Measurements from ENCODE around the gene TLR8.

The TLR8 gene

DNA sequence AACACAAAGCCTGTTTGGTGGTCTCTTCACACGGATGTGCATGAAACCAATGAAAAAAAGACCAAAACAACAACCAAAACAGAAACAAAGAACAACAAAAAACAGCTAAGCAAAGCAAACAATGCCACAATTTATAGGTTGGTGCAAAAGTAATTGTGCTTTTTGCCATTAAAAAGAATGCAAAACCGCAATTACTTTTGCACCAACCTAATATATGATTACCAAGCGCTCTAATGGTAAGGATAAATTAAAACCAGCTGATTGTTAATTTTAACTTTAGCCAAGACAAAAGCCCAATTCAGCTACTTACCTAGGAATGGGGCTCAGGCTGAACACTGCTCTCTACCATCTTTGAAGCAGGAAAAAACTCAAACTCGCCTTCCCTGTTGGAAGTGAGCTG is 39.1 kb downstream of the TLR8 start:
- DNase-seq (ENCODE audit: low read depth in 3 of 3, low spot score in 1 of 3): no peak

DNA sequence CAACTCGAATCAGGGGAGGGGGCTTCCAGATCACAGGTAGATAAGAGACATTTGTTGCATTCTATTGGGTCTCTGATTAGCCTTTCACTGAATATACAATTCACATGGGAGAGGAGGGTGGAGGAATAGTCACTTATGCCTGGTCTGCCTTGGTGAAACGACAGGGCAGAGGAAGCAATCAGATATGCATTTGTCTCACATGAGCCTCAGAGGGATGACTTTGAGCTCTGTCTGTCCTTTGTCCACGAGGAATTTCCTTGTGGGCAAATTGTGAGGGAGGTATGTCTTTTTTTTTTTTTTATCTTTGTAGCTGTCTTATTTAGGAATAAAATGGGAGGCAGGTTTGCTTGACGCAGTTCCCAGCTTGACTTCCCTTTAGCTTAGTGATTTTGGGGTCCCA is 40.0 kb downstream of the TLR8 start:
- no peak for DNase-seq (ENCODE audit: low read depth in 3 of 3, low spot score in 1 of 3)

DNA sequence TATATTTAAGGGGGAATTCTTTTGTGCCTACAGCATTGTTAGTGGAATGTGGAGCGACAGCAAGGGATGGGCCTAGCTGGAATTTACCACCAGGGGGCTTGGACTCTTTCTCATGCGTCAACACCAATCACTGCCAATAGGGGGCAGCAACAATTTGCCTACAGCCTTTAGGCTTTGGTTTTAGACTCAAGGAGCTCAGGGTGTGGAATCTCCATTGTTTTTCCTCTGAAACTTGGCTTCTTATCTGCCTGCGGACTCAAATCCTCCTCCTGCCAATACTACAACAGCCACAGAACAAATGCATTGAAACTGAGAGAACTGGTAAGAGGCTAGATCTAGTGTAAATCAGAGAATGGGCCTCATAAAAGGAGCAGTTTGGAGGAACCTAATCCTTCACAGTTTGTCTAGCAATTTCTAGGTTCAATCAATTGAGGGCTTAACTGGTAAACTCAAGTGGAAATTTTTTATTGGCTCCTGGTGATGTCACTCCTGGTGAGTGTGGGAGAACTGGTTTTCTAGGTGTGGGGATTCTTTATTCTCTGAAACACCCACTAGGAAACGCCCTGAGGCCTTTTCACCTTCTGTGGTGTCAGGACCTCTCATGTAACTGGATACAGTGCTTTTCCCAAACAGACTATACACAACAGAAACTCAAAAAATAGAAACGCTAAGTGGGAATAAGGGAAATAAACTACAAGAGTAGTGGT is 40.6 kb downstream of the TLR8 start:
- DNase-seq (ENCODE audit: low read depth in 3 of 3, low spot score in 1 of 3): peak in 1 of 3 donors; percentile 71

DNA sequence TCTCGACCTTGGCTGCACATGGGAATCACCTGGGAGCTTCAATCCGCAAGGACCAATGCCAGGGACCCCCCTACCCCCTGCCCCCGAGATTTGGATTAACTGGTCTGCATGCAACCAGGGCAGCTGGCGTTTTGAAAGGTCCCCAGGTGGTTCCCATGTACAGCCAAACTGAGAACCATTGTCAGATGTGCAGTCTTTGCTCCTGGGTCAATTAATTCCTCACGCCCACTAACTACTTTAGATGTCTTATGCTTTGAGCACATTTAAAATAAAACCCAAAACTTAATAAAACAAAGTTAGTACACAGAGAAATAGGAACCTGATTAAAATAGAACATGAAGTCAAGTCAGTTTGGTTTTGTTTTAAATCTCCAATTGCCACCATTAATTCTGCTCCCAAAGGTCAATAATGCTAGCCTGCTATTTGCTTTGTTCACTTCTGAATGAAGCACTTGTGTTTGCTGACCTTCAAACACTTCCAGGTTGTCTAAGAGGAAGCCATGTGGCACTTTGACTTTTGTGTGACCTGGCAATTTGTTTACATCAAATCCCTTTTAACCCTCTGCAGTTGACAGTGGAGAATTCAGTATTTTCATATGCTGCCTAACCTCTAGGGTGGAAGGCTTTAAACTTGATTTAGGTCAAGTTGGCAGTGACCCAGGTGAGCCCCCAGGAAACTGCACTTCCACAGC is 41.3 kb downstream of the TLR8 start:
- DNase-seq (ENCODE audit: low read depth in 3 of 3, low spot score in 1 of 3): no peak

DNA sequence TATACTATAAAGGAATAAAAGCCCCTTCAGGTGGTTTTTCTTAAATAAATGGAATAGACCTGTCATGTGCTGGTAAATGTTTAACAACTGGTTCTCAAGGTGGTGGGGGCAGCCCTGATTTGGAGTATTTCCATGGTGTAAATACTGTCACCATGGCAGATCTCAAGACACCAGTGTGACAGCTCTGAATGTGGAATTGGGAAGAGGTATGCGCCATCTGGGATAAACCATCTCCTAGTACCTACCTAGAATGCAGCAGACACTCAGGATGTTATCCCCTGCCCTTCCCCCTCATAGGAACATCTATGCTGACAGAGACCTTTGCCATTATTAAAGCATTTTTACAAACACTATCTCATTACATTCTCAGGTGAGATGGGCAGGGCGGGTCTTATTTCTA is 42.1 kb downstream of the TLR8 start:
- DNase-seq (ENCODE audit: low read depth in 3 of 3, low spot score in 1 of 3): no peak

DNA sequence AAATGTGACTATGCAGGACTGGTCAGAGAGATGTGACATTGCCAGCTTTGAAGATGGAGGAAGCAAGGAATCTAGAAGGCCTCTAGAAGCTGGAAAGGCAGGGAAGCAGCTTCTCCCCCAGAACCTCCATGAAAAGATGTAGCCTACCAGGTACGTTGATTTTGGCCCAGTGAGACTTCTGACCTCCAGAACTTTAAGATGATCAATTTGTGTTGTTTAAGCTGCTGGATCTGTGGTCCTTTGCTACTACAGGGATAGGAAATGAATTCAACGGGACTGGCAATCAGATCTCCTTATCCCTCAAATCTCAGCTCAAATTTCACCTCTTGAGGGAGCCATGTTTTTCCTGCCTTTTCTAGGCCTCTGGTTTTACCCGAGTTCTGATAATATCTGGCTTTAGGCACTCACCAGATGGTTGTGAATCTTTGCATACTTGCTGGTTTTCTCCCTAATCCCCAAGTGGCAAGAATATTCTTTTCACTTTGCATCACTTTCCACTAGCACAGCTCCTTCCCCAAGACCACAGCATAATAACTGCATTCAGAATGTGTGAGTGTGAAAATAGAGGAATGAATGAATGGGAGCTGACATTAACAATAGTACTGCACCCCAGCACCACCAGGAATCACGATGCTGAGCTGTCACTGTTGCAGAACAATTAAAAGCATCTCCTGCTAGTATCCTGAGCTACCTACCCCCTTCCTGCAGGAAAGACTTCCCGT is 42.9 kb downstream of the TLR8 start:
- DNase-seq (ENCODE audit: low read depth in 3 of 3, low spot score in 1 of 3): no peak

DNA sequence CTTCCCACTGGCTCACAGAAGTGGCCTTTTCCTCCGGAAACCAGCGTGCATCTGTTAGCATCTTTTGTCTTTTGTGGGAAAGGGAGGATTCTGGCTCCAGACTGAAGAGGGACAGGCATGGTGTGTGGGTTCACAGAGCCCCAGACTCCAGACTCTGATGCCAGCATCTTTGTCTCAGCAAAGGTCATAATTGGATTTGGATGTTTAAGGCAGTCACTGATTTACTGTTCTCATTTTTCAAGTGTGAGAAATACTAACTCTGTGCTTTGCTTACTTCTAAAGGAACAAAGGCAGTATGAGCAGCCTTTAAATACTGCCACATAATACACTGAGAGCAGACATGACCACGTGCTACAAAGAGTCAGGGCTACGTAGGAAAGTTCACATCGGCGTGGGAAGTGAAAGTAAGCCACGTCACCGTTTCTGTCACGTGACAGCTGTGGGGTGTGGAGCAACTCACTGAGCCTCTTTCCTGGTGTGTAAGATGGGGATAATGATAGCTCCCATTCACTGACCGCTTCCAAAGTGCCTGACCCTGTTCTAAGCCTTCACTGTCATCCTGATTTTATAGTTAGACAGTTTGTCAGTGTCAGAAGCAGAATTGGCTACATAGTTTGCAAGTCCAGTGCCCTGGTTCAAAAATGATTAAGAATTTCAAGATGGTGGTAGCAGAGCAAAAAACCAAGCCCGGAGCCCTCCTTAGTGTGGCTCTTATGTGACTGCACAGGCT is 43.7 kb downstream of the TLR8 start:
- peak; percentile 53 to 73 (median 65) for DNase-seq (ENCODE audit: low read depth in 3 of 3, low spot score in 1 of 3)

DNA sequence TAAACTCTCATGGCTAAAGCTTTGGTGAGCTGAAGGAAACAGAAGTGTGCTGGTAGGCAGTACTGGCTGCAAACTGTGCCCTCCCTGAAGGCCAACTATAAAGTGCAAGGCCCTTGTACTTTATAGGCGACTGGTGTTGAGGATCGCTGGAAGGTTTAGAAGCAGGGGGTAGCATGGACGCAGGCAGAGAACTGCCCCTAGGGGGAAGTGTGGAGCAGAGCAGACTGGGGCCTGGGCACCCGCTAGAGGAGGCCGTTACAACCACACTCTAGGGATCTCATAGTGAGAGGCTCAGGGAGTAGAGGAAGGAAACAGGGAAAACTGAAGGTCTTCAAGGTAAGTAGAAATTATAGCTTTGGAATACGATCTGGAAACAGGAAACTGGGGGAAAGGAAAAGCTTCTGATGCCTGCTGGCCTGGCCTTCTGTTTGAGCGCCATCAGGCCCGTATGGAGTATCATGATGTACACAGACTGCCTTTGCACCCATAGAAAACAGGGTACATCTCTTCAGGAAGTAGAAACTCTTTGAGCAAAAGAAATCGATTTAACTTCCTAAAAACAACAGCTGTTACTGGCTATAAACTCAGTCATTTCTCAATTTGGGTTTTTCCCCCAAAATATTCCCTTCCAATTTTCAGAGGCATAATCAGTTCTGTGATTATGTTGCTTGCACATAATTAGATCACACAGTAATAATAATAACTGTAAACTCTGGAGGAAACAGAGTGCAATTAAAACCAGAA is 44.6 kb downstream of the TLR8 start:
- peak in 1 of 3 donors; percentile 31 for DNase-seq (ENCODE audit: low read depth in 3 of 3, low spot score in 1 of 3)

DNA sequence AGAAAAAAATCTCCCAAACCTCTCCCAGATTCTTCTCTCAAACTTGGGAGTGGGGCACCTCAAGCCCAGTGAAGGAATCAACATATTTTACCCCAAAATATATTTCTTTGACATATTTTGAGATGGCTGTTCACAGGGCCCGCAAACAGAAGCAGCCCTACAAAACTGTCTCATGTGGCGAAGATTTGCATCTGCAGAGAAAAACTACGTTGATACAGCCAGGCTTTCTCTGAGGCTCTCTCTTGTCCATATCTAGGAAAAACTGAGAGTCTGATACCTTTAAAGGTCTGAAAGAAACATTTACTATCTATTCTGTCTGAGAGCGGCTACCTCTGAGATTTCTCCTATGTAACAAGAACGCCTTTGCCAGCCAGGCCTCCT is 45.2 kb downstream of the TLR8 start:
- DNase-seq (ENCODE audit: low read depth in 3 of 3, low spot score in 1 of 3): no peak

DNA sequence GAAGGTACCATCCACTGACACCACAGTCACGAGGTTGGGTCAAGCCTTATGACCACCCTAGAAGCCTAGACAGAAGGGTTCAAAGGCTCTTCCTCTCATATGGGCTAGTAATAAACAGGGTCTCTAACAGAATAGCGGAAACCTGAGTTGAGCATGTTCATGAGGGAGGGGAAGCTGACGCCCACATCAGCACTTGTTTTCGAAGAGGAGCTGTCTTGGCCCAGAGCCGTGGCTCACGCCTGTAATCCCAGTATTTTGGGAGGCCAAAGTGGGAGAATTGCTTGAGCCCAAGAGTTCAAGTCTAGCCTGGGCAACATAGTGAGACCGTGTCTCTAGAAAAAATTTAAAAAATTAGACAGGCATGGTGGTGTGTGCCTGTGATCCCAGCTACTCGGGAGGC is 47.0 kb downstream of the TLR8 start:
- no peak for DNase-seq (ENCODE audit: low read depth in 3 of 3, low spot score in 1 of 3)

DNA sequence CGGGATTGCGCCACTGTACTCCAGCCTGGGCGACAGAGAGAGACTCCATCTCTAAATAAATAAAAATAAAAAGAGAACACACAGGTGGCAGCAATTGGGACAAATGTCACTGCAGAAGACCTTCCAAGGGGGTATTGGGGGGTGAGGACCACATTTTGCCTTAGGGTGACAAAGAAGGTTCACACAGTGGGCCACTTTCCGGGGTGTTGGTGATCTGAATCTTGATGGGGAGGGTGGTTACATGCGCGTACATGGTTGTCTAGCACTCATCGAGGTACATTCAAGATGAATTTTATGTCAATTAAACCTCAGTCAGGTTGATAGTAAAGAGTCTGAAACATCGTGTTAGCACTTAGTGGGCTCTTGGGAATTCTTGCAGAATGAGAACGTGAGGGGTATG is 48.0 kb downstream of the TLR8 start:
- no peak for DNase-seq (ENCODE audit: low read depth in 3 of 3, low spot score in 1 of 3)

DNA sequence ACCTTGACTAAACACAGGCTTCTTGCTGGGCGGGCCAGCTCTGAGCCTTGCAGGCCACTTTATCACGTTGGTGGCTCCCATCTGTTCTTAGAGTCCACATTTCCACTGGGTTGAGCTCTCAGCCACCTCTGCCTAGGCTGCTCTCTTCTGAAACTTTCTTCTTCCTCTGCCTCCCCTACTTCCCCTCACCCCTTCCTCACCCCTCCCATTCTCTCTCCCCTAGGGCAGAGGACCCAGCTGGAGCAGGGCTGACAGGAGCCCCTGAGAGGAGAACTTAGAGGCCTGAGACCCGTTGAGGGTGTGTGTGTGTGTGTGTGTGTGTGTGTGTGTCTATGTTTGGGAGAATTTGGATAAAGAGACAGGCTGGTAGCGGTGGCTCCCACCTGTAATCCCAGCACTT is 48.6 kb downstream of the TLR8 start:
- no peak for DNase-seq (ENCODE audit: low read depth in 3 of 3, low spot score in 1 of 3)

DNA sequence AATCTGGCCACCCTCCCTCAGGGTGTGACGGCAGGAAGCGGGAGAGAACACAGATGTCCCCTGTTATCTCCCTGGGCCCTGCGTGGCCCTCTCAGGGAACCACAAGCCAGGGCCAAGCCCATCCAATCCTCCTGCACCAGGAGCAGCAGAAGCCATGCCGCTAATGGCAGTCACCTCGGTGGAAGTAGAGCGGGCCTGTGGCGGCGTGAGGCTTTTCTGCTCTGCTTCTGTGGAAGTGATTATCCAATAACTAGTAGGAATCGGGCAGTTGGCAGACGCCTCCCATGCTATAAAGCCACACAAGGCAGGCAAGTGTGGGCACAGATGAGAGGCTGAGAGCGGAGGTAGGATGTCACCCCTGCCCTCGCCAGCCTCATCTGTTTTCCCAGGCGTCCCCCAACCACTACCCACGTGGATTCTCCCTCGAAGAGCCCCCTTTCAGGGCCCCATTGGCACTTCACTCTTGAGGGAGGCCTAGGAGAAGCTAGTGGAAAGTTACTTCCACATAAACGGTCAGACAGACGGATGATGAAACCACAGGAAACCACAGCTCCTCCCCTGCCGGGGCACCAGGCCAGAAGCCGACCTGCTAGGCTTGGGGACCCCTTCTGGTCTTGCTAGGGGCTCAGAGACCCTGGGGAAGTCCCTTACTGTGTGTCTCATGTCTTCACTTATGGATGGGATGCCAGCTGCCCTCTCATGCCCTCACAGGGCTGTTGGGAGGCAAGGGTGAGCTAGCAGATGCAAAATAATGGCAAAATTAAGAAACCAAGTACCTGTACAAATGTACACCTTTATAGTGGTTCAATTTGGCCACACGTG is 49.7 kb downstream of the TLR8 start:
- peak in 1 of 3 donors; percentile 39 for DNase-seq (ENCODE audit: low read depth in 3 of 3, low spot score in 1 of 3)

DNA sequence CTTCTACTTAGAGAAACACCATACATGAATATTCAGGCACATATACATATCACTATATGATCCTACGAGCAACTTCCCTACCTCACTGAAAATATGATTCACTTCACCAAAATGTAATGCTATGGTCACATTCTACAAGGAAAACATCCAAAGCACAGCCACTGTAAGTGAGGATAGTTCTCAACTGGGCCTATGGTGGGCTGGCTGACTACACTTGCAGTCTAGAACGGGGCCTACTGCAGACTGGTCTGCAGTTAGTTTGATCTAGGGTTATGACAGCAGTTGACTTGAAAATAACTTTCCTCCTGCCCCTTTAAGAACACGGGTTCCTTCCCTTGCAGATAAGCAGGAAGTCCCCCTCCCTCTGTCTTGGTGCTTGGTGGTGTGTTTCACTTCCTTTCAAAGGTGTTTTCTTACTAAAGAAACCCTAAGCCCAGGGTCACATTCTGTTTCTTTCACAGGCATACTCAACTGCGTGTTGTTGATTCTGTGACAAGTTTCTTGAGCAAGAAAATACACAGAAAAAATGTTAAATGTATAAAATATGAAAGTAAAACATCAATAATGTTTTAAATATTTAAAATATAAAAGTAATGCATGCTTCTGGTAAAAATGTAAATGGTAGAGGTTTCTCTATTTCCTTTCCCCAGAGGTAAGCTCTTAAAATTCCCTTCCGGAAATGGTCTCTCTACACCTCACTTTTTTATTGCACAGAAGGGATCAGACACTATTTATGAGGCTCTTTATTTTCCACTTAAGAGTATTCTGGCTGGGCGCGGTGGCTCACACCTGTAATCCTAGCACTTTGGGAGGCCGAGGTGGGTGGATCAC is 50.5 kb downstream of the TLR8 start:
- DNase-seq (ENCODE audit: low read depth in 3 of 3, low spot score in 1 of 3): peak in 1 of 3 donors; percentile 45

DNA sequence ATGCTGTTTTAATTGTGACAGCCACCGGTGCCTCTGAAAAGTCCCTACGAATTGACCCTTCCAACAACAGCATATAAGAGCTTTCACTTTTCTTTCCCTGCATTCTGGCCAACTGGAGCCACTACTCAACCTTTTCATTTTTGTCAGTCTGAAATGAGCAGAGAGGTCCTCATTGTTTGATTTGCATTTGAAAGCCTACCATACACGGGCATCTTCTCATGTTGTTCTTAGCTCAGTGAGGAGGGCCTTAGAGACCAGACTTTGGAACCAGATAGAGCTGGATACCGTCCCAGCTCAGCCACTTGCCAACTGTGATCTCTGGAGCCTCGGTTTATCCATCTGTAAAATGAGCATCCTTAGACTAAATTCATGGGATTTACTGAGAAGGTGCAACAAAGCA is 51.6 kb downstream of the TLR8 start:
- no peak for DNase-seq (ENCODE audit: low read depth in 3 of 3, low spot score in 1 of 3)

DNA sequence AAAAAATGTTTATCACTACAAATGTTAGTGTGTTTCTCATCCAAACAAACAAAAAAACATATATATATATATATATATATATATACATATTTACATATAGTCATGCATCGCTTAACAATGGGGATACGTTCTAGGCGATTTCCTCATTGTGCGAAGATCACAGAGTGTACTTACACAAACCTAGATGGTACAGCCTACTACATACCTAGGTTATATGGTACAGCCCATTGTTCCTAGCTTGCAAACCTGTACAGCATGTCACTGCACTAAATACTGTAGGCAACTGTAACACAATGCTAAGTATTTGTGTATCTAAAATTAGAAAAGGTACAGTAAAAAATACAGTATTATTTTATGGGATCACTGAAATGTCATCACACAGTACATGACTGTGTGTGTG is 52.0 kb downstream of the TLR8 start:
- DNase-seq (ENCODE audit: low read depth in 3 of 3, low spot score in 1 of 3): no peak

DNA sequence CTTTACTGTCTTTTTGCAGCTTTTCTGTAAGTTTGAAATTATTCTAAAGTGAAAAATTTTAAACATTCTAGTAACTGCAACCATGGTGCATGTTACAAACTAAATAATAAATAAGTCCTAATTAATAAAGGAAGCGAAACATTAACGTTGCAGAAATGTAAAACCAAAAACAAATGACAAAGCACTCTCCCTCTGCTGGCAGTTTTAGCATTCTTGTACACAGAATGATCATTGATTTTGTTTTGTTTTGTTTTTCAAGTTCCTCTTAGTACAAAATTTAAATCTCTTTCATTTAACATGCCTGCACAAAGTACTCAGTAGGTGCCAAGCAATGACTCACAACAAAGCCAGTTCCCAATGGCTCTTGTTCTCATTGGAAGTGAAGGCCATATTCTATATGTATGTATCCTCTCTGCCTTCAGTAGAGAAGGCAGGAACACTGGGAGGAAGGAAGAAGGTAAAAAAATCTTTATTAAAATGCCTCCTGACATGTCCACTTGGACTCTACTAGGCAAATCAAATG is 54.8 kb downstream of the TLR8 start:
- no peak for DNase-seq (ENCODE audit: low read depth in 3 of 3, low spot score in 1 of 3)

DNA sequence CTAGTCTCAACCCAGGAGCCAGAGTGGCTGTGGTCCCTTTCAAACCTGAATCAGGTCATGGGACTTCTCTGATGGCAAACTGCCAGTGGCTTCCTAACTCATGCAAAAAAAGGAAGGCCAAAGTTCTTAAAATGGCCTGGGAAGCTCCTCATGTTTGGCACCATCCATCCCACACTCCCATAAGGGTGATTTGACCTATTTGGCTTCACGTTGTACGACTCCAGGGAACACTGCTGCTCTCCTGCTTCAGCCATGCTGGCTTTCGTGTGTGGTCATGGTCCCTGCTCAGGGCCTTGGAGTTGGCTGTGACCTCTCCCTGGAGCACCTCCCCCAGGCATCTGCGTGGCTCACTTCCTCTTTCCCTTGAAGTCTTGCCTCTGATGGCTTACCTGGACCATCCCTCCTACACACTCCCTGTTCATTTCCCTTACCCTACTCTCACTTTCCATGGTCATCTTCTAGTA is 55.7 kb downstream of the TLR8 start:
- DNase-seq (ENCODE audit: low read depth in 3 of 3, low spot score in 1 of 3): no peak

Measured in stimulated activated CD4-positive, alpha-beta T cell treated with anti-CD3 and anti-CD28 coated beads, TNF-alpha, amount 100 ng/mL, for 1 hour (primary cell).